Dedifferentiated amniotic fluid mesenchymal stem cell (primary cell): ENCODE measurements around the gene BRME1.
"Not testable (repeated sequence)": the region's sequence is repeated elsewhere in the genome, so short reads cannot be mapped to it uniquely, and the experiment has no call there.

Experiments used
- DNase-seq: peaks from one replicate; pipeline ENCODE4 v3.0.0-alpha.2; 2016; ENCODE audit errors: extremely low spot score

The BRME1 gene

GRCh38 chr19:13865571-13866462 is 40.1 kb downstream of the BRME1 start:
- no peak for DNase-seq

GRCh38 chr19:13864667-13865570 is 41.0 kb downstream of the BRME1 start:
- DNase-seq: no peak

GRCh38 chr19:13864046-13864666 is 41.8 kb downstream of the BRME1 start:
- DNase-seq: no peak

GRCh38 chr19:13861714-13862531 is 44.0 kb downstream of the BRME1 start:
- DNase-seq: peak; percentile 82

GRCh38 chr19:13861392-13861713 is 44.6 kb downstream of the BRME1 start:
- DNase-seq: no peak

GRCh38 chr19:13860679-13861391 is 45.1 kb downstream of the BRME1 start:
- no peak for DNase-seq

GRCh38 chr19:13859361-13859880 is 46.5 kb downstream of the BRME1 start:
- no peak for DNase-seq

GRCh38 chr19:13856497-13856896 is 49.4 kb downstream of the BRME1 start:
- no peak for DNase-seq

GRCh38 chr19:13852171-13852707 is 53.7 kb downstream of the BRME1 start:
- not testable (repeated sequence) for DNase-seq

- not testable (repeated sequence) for DNase-seq
Measured at GRCh38 chr19:13851734-13852114, 54.2 kb downstream of the BRME1 start.

- DNase-seq: peak; percentile 86
Measured at GRCh38 chr19:13850910-13851733, 54.8 kb downstream of the BRME1 start.

- peak; percentile 45 for DNase-seq
Measured at GRCh38 chr19:13849991-13850909, 55.7 kb downstream of the BRME1 start.

- DNase-seq: no peak
Measured at GRCh38 chr19:13848798-13849676, 56.9 kb downstream of the BRME1 start.

GRCh38 chr19:13848340-13848677 is 57.6 kb downstream of the BRME1 start:
- no peak for DNase-seq

- peak; percentile 92 for DNase-seq
Measured at GRCh38 chr19:13847407-13848339, 58.2 kb downstream of the BRME1 start.
